NCI-H524 treated with DMSO at 0.1 percent for 48 hours (cell line): ENCODE results near the gene IGF1R.
"Not testable (repeated sequence)": the region's sequence is repeated elsewhere in the genome, so short reads cannot be mapped to it uniquely, and the experiment has no call there.

Source experiments
- DNase-seq: peaks from one replicate; lab custom pipeline; 2025; lab: John Stamatoyannopoulos, UW

Gene IGF1R

GRCh38 chr15:98960555-98961050, 312.3 kb downstream of the IGF1R start:
- DNase-seq: no peak

GRCh38 chr15:98963444-98963843, 315.1 kb downstream of the IGF1R start:
- DNase-seq: no peak

GRCh38 chr15:98964466-98965133, 316.3 kb downstream of the IGF1R start:
- no peak for DNase-seq

- not testable (repeated sequence) for DNase-seq
These were observed 316.8 kb downstream of the IGF1R start for GRCh38 chr15:98965134-98965491.

- no peak for DNase-seq
These were observed 317.3 kb downstream of the IGF1R start for GRCh38 chr15:98965597-98965996.

GRCh38 chr15:98966091-98966787, 317.9 kb downstream of the IGF1R start:
- no peak for DNase-seq

GRCh38 chr15:98967096-98967495, 318.8 kb downstream of the IGF1R start:
- DNase-seq: no peak

- DNase-seq: no peak
These were observed 319.6 kb downstream of the IGF1R start for GRCh38 chr15:98967916-98968315.

GRCh38 chr15:98968576-98968975, 320.2 kb downstream of the IGF1R start:
- no peak for DNase-seq

- no peak for DNase-seq
These were observed 320.9 kb downstream of the IGF1R start for GRCh38 chr15:98969126-98969735.

- no peak for DNase-seq
These were observed 322.5 kb downstream of the IGF1R start for GRCh38 chr15:98970799-98971198.

- DNase-seq: no peak
These were observed 328.2 kb downstream of the IGF1R start for GRCh38 chr15:98976500-98976899.

- DNase-seq: no peak
These were observed 329.1 kb downstream of the IGF1R start for GRCh38 chr15:98977441-98977840.

- DNase-seq: no peak
These were observed 329.8 kb downstream of the IGF1R start for GRCh38 chr15:98978153-98978552.

GRCh38 chr15:98980899-98981228, 332.5 kb downstream of the IGF1R start:
- no peak for DNase-seq

GRCh38 chr15:98981851-98982722, 333.7 kb downstream of the IGF1R start:
- no peak for DNase-seq

- no peak for DNase-seq
These were observed 335.0 kb downstream of the IGF1R start for GRCh38 chr15:98983334-98983733.

- no peak for DNase-seq
These were observed 337.9 kb downstream of the IGF1R start for GRCh38 chr15:98986281-98986680.

- no peak for DNase-seq
These were observed 346.6 kb downstream of the IGF1R start for GRCh38 chr15:98994892-98995291.

- no peak for DNase-seq
These were observed 347.8 kb downstream of the IGF1R start for GRCh38 chr15:98996169-98996568.

GRCh38 chr15:98996624-98997023, 348.3 kb downstream of the IGF1R start:
- no peak for DNase-seq

GRCh38 chr15:98997312-98997711, 349.0 kb downstream of the IGF1R start:
- DNase-seq: no peak
